ENCODE results near the gene NUDT1. TPM values are rescaled to one million over a fixed set of nuclear protein-coding genes. Genes with fewer than 3 reads are reported as not detected.

The NUDT1 gene
- total RNA-seq, 1 donor from 2014 or later: 12.0 TPM

GRCh38 chr7:2193575-2194305, 48.3 kb upstream of the NUDT1 start:
- H3K36me3 ChIP-seq (ENCODE audit: insufficient read depth, low read length): peaks cover 3% of the 10 kb centered on the region
- Mint-ChIP-seq H3K36me3 (ENCODE audit: low read depth, unreplicated experiment) (peaks cover 28% of the 10 kb centered on the region), H3K9me3 (ENCODE audit: unreplicated experiment) (no peaks in the 10 kb centered on the region), H3K27ac (ENCODE audit: unreplicated experiment) (no peak overlapping the region), H3K27me3 (ENCODE audit: low read depth, unreplicated experiment) (no peaks in the 10 kb centered on the region), H3K4me3 (ENCODE audit: unreplicated experiment) (no peak overlapping the region), H3K4me1 (ENCODE audit: low read depth, unreplicated experiment) (peaks cover 9% of the 10 kb centered on the region)
- no peak for FAIRE-seq
- H3K4me2 ChIP-seq (ENCODE audit: low read length): no peak overlapping the region
- no peaks in the 10 kb centered on the region for H3K9me3 ChIP-seq (ENCODE audit: insufficient read depth, low read depth, low read length)
- H3K27me3 ChIP-seq (ENCODE audit: insufficient read depth, low read length): no peaks in the 10 kb centered on the region
- peaks cover 4% of the 10 kb centered on the region for H3K4me1 ChIP-seq (ENCODE audit: insufficient read depth, low read length)
- H4K20me1 ChIP-seq (ENCODE audit: insufficient read depth, low read length): peaks cover 4% of the 10 kb centered on the region
- H3K79me2 ChIP-seq (ENCODE audit: insufficient read depth, low read length): peaks cover 10% of the 10 kb centered on the region
- H3K9ac ChIP-seq (ENCODE audit: low read length): no peak overlapping the region
- no peak overlapping the region for H2AFZ ChIP-seq (ENCODE audit: low read depth, low read length)
- H3K4me3 ChIP-seq (ENCODE audit: insufficient read depth, low read depth, low read length): no peak overlapping the region
- H3K27ac ChIP-seq (ENCODE audit: low read depth, low read length): no peak overlapping the region
- TF ChIP-seq CTCF (IDR thresholded peaks at IDR 0.05; ENCODE audit: insufficient read depth, low read depth, low read length) (no peak), EZH2 (IDR thresholded peaks at IDR 0.05; ENCODE audit: insufficient read depth, low read length) (no peak)
- no peak for DNase-seq (ENCODE audit: low read depth)

DNA sequence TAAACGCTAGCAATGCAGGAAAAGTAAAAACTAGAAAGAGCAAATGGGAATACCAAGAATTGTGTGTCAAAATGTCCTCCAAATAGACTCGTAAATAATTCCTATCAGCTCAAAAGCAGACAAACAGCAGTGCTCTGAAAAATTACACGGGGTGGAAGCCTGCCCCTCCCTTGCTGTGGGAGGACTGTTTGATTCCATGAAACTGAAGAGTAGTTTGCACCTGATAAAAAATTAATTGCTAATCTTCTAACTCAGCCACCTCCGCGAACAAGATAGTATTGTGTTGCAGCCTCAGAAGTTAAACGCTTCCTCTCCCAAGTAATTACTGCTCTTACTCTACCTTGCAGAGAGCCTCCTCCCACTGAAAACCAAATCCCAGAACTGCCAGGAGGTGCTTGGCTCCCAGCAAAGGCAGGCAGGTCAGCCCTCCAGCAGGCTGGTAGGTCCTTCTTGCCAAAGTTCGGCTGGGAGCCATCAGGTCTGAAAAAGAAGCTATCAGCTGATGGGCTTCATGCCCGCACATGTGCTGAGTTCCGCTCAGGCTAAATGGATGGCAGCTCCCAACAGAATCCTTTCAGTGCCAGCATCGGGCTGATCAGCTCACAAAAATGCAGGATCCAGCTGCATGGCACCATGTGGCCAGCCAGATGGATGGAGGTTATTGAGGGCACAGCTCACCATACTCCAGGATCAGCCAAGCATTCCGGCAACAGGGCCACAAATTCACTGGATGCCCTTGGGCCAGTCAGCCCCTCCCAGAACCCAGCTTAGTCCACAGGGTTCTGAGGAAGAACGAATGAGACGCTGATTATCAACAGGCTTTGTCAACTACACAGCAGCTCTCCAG, 46.4 kb upstream of the NUDT1 start:
- H3K9ac ChIP-seq (ENCODE audit: low read length): no peak overlapping the region
- no peaks in the 10 kb centered on the region for H3K27me3 Mint-ChIP-seq (ENCODE audit: low read depth, unreplicated experiment)
- no peaks in the 10 kb centered on the region for H3K9me3 Mint-ChIP-seq (ENCODE audit: unreplicated experiment)
- H3K4me1 Mint-ChIP-seq (ENCODE audit: low read depth, unreplicated experiment): peaks cover 4% of the 10 kb centered on the region
- H3K9me3 ChIP-seq (ENCODE audit: insufficient read depth, low read depth, low read length): no peaks in the 10 kb centered on the region
- H3K4me3 Mint-ChIP-seq (ENCODE audit: unreplicated experiment): no peak overlapping the region
- no peaks in the 10 kb centered on the region for H3K27me3 ChIP-seq (ENCODE audit: insufficient read depth, low read length)
- no peak overlapping the region for H2AFZ ChIP-seq (ENCODE audit: low read depth, low read length)
- no peaks in the 10 kb centered on the region for H3K79me2 ChIP-seq (ENCODE audit: insufficient read depth, low read length)
- FAIRE-seq (no peak), DNase-seq (ENCODE audit: low read depth) (no peak)
- TF ChIP-seq CTCF (IDR thresholded peaks at IDR 0.05; ENCODE audit: insufficient read depth, low read depth, low read length): no peak
- no peak for TF ChIP-seq EZH2 (IDR thresholded peaks at IDR 0.05; ENCODE audit: insufficient read depth, low read length)
- peaks cover 3% of the 10 kb centered on the region for H3K36me3 ChIP-seq (ENCODE audit: insufficient read depth, low read length)
- H3K4me3 ChIP-seq (ENCODE audit: insufficient read depth, low read depth, low read length): no peak overlapping the region
- no peak overlapping the region for H3K4me2 ChIP-seq (ENCODE audit: low read length)
- peaks cover 4% of the 10 kb centered on the region for H4K20me1 ChIP-seq (ENCODE audit: insufficient read depth, low read length)
- H3K4me1 ChIP-seq (ENCODE audit: insufficient read depth, low read length): peaks cover 1% of the 10 kb centered on the region
- no peak overlapping the region for H3K27ac Mint-ChIP-seq (ENCODE audit: unreplicated experiment)
- peaks cover 28% of the 10 kb centered on the region for H3K36me3 Mint-ChIP-seq (ENCODE audit: low read depth, unreplicated experiment)
- no peak overlapping the region for H3K27ac ChIP-seq (ENCODE audit: low read depth, low read length)

Data from astrocyte (in vitro differentiated cells and primary cell).